Stimulated activated CD4-positive, alpha-beta T cell treated with anti-CD3 and anti-CD28 coated beads, Interleukin-4, amount 100 ng/mL, for 24 hours (primary cell): ENCODE results near the gene RSRC1.
A peak's percentile ranks its signal among the peaks of the same experiment; 100 is the strongest.
"Not testable (repeated sequence)": the region's sequence is repeated elsewhere in the genome, so short reads cannot be mapped to it uniquely, and the experiment has no call there.

ENCODE experiments used
- DNase-seq: peaks from one replicate; pipeline ENCODE4 v3.0.0-alpha.2; 2020

Gene RSRC1

DNA sequence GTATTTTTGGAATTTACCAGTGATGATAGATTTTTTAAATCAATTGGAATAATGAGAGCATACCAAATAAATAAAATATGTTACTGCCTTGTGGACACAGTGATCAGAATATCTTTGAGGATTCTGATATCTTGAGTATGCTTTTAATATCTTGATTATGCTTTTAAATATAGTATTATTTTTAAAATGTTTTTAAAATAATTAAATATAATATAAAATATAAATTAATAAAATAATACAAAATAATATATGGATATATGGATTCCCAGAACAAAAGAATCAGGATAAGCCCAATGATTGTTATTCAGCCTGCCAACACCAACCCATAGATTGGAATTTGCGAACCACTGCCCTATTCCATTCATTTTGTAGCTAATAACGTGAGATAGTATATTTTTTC lies 369.2 kb downstream of the RSRC1 start:
- no peak for DNase-seq

DNA sequence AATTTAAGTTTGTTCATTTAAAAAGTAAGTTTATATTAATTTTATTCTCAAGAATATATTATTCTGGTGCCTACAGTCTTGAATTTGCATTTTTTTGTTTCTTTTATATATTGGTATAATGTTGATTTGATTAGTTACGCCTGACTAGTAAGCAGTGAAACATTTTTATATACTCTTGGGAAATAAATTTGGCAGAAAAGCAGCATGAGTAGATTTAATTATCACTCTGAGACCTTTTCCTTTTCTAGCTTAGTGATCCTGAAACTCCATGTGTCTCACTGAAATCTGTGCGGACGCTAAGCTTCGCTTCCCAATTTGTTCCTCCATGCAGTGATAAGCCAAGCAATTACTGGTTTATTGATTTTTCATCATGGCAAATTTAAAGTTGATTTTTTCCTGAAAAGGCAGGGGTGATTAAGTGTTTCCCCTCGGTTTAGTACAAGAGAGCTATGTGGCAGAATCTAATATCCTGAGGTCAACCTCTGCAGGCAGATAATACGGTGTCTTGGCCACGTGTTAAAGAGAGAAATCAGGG lies 373.9 kb downstream of the RSRC1 start:
- no peak for DNase-seq

DNA sequence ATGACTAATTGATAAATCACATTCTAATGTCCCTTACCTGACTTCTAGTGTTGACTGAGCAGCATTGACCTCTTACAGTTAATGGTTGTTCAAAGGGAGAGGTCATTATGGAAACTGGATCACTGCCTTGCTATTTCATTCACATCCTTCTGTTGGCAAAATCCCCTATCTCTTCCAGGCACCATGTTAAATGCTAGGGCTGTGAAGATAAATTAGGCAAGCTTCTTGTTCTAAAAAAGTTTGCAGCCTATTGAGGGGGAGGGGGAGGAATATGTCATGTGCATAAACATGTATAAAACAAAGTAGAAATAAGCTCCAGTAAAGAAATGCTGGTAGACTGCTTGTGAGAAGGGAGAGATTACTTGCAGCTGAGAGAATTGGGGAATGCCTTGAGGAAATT lies 376.3 kb downstream of the RSRC1 start:
- no peak for DNase-seq

DNA sequence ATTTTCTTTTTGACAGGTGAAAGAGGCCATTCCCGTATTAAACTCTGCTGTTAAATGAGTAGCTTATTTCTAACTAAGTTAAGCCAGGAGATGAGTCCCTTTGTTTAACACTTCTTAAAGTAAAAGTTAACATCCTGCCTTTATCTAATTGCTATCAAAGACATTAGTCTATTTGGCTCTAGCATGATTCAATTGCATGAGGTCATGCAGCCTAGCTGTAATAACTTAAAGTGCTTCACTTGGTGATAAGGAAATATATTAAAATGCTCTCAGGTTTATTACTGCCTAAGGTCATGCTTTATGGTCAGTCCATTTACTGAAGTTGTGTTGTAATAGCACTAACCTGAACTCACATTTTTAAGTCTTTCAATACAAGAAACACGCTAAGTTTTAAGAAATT lies 378.8 kb downstream of the RSRC1 start:
- DNase-seq, result no peak

DNA sequence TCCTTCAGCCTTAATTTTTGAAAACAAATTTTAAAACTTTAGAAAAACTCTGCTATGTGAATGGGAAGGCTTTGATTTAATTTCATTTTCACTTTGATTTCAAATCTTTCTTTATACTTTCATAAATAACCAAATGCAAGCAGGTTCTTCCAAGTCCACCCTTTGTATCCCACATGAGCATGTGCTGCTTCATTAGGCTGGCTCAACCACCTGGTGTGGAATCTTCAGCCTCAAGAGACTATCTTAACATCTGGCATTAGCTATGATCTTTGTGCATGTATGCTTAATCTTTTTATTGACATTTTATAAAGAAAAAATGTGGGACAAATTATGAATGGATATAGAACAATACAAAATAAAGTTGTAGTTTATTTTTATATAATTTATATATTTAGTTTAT lies 379.3 kb downstream of the RSRC1 start:
- no peak for DNase-seq

DNA sequence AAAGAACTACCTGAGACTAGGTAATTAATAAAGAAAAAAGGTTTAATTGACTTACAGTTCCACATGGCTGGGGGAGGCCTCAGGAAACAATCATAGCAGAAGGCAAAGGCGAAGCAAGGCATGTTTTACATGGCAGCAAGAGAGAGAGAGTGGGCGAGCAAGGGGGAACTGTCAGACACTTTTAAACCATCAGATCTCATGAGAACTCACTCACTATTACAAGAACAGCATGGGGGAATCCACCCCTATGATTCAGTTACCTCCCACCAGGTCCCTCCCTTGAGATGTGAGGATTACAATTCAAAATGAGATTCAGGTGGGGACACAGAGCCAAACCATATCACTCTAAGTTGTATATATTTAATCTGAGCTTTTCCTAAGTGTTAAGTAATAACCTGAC lies 382.1 kb downstream of the RSRC1 start:
- DNase-seq, result no peak

DNA sequence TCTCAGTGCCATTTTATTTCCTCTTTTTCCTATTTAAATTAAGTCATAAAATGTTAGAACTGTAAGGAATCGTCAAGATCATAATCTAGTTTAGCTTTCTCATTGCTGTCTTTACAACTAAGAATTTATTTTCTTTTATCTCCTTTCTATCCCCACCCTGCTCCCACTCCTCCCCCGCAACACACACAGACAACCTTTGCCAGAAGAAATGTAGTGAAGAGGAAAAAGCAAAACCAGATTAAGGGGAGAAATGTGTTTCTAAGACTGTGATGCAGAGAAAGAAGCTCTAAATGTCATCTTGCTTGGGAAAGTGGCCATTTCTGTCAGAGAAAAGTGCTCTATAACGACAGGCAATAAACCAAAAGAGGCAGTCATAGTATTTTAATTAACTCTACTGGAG lies 382.8 kb downstream of the RSRC1 start:
- DNase-seq, result no peak

DNA sequence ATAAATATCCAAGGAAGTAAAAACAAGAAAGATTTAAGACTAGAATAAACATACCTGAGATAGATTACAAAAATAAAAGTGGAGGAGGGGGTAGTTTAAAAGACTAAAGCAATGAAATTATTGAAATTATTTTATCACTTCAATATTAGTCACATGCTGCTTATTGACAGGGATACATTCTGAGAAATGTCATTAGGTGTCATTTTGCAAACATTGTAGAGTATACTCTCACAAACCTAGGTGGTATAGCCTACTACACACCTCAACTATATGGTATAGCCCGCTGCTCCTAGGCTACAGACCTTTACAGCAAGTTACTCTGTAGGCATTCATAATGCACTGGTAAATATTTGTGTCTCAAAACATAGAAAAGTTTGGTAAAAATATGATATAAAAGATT lies 384.0 kb downstream of the RSRC1 start:
- DNase-seq, result no peak

DNA sequence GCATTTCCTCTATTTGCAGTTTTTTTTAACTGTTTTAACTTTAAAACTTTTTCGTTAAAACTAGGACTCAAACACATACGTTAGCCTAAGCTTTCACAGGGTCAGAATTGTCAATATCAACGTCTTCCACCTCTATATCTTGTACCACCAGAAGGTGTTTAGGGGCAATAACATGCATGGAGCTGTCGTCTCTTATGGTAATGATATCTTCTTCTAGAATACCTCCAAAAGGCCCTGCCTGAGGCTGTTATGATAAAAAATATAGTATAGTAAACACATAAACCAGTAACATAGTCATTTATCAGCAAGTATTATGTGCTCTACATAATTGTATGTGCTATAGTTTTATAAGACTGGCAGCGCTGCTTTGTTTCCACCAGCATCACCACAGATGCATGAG lies 384.8 kb downstream of the RSRC1 start:
- DNase-seq, result no peak

DNA sequence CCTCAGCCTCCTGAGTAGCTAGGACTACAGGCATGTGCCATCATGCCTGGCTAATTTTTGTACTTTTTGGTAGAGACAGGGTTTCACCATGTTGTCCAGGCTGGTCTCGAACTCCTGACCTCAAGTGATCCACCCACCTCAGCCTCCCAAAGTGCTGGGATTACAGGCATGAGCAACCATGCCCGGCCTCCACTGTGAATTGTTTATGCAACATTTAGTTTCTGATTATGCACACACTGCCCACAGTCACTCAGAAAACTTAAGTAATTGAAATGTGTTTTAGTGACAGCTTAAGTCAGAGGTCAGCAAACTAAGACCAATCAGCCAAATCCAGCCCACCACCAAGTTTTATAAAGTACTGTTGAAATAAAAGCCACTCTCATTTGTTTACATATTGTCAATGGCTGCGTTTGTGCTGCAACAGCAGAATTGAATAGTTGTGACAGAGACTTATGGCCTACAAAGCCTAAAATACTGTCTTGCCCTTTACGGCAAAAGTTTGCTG lies 385.6 kb downstream of the RSRC1 start:
- not testable (repeated sequence) for DNase-seq

DNA sequence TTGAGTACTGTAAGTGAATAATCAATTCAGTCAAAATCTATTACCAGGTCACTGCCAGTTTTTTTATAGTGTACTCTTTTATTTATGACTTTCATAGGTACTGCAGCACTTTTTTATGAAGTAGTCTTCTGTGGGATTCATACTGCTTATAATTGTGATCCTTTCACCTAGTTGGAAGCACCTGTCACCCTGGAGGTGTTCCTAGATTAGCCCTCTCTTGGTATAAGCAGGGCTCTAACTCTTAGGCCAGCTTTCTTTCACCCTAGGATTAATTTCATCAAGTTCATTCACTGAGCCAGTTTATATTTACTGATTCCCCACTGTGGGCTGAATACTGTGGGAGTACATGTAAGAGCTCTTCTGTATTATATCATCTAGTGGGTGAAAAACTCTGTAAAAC lies 395.2 kb downstream of the RSRC1 start:
- no peak for DNase-seq

DNA sequence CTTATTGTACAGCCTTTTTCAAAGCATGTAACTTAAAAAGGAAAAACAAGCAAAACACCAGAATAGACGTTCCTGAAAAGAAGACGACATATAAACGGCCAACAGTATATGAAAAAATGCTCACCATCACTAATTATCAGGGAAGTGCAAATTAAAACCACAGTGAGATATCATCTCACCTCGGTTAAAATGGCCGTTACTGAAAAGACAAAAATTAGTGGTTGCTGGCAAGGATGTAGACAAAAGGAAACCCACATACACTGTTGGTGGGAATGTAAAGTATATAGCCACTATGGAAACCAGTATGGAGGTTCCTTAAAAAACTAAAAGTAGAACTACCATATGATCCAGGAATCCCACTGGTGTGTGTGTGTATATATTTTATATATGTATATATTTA lies 396.6 kb downstream of the RSRC1 start:
- no peak for DNase-seq

DNA sequence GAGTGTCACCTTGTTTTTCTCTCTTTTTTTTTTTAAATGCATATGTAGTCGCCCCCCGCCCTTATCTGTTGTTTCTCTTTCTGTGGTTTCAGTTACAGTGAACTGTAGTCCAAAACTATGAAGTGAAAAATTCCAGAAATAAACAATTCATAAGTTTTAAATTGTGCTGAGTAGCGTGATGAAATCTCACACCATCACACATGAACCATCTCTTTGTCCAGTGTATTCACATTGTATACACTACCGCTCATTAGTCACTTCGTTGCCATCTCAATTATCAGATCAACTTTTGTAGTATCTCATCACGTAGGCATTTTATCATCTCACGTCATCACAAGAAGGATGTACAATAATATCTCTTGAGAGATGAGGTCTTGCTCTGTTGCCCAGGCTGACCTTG lies 398.6 kb downstream of the RSRC1 start:
- no peak for DNase-seq

DNA sequence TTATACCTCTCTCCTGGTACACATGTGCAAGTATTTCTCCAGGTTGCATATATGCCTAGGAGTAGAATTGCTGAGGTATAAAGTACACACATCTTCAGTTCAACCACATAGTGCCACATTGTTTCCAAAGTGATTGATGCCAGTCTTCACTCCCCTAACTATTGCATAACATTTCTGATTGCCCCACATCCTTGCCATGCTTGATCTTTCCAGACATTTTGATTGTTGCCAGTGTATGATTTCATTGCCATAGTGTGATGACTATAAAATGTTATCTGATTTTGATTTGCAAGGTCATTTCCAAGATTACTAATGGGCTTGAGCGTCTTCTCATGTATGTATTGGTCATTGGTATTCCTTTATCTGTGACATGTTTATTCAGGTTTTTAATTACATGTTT lies 400.0 kb downstream of the RSRC1 start:
- no peak for DNase-seq

DNA sequence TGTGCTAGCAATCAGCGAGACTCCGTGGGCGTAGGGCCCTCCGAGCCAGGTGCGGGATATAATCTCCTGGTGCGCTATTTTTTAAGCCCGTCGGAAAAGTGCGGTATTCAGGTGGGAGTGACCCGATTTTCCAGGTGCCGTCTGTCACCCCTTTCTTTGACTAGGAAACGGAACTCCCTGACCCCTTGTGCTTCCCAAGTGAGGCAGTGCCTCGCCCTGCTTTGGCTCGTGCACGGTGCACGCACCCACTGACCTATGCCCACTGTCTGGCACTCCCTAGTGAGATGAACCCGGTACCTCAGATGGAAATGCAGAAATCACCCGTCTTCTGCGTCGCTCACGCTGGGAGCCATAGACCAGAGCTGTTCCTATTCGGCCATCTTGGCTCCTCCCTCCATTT lies 406.8 kb downstream of the RSRC1 start:
- not testable (repeated sequence) for DNase-seq

DNA sequence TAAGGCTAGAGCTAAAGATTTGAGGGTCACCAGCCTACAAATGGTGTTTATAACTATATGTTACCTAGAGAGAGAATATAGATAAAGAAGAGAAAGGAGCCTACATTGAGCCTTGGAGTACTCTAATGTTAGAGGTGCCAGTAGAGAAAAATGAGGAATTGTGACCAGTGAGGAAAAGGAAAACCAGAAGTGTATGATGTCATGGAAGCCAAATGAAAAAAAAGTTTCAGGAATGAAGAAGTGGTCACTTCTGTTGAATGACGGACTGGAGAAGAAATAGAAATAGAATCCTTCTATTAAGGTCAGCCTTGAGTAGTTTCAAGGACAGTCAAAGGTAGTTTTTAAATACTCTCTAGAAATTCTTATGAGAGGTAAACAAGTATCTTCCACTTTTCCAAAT lies 409.9 kb downstream of the RSRC1 start:
- no peak for DNase-seq

DNA sequence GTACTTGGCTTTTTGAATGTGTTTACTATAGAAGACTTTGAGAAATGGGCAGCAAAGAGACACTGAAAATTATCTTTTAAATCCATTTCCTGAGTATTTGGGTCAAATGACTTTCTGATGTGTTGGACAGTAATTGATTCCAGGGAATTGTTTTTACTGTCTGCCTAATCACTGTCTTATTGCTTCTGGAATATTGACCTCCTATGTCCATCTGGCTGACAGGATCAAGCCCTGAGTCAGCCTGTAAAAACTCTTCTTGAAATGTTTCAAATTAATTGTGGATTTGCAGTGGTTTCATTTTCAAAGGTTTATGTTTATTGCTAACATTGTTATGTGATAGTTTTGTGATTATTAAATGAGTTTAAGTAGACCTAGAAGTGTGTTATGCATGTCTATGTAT lies 410.5 kb downstream of the RSRC1 start:
- DNase-seq, result no peak

DNA sequence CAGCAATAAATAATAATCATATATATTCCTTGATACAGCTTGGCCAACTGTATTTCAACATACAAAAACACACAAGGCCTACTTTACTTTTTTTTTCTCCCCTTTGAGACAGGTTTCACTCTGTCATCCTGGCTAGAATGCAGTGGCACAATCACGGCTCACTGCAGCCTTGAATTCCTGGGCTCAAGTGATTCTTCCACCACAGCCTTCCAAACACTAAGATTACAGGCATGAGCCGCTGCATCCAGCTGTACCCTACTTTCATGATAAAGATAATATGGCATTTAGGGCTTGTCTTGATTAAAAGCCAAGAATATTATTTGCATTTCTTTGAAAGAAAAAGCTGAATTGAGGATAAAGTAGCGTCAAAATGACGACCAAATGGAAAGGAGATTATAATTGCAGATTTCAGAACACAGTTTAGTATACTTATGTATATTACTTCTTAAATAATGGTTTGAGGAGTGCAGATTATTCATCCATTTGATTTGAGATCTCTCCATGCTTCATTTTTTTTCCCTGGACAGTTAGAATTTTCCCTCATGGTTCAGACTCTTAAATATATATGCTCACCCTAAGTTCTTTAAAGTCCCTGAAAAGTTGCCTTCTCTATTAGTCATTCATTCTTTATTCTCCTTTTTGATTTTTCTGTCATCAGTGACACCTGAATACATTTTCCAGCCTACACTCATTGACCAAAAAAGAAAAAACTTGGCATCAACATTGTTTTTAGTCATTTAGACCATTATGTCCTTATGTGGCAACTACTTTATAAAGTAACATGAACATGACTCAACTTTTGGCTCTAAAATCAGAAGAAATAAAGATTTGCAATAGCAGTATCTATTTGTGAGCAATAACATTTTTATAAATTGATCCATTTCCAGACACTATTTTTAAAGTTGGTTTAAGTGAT lies 412.6 kb downstream of the RSRC1 start:
- no peak for DNase-seq

DNA sequence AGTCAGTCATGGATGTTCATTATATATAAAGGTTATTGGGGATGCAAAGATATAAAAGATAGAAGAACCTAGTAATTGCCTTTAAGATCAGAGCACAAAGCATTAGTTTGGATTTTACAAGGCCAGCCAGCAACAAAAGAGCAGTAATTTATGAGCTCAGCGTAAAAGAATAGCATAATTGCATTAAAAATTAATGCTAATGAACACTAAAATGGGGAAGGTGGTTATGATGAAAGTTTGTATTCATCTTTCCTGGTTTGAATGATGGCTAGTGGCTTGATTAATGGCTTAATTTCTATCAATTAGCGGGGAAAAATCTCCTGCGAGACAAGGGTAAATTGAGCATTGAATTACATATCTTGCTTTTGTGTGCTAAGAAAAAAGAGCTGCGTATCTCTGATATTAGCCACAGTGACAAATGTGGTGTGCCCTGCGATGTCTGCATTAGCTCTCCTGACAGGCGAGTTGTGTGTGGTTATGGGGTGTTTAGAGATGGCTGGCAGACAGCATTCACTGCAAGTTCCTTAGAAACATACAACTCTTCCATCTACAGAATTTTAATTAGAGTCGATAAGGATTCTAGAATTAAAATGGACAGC lies 418.3 kb downstream of the RSRC1 start:
- no peak for DNase-seq

DNA sequence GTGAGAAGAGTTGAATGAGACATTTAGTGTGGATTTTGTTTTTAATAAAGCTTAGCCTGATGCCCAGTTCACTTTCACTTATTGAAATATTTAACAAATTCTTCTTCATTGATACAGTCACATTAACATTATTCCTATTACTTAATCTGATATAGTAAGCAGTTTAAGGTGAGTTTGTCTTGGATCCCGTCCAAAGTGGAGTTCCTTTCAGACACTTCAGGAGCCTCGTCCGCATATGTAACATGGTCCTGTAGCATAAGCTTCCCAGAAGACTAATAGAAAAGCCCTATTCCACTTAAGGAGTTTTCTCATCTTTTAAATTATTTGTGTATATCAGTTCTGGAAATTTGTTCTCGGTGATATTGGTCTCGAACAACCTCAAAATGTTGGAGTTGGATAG lies 421.4 kb downstream of the RSRC1 start:
- no peak for DNase-seq

DNA sequence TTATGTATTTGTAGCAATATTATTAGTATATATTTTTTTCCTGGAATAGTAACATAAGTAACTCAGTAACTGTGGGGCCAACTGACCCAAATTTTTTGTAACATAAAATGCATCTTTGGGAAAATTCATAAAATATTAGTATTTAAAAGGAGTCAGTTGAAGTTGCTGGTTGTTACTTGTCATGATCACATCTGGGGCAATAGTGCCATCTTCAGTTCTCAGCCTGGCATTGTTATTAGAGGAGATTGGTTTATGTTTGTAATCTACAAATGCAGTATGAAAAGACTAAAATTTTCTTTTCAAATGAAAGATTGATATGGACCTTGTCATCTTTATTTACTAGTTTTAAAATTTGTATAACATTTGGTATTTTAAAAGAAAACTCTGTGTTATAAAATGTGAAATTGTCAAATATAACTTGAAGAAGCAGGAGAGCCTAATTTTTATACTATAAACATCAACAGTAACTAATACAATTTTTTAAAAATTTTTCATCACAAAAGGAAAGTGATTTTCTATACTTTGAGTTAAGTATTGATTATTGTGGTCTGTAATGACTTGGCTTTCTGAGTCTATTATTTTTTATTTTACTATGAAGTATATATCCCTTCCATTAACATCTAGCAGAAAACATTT lies 422.3 kb downstream of the RSRC1 start:
- DNase-seq, result no peak

DNA sequence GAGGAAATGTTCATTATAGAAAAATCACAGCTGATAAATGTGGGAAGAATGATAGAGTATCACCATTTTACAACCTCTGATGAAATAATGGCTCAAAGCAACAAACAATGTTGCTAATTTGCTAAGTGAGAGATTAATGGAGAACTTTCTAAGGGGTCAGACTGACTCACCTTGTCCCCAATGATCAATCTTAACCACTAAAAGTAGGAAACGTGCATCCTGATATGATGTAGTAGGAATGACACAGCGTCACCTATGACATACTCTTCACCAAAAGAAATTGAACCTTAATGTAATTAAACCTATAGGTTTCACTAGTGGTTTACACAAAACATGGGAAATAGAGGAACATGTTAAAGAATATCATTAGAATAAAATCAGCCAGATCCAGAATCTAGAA lies 426.0 kb downstream of the RSRC1 start:
- no peak for DNase-seq

DNA sequence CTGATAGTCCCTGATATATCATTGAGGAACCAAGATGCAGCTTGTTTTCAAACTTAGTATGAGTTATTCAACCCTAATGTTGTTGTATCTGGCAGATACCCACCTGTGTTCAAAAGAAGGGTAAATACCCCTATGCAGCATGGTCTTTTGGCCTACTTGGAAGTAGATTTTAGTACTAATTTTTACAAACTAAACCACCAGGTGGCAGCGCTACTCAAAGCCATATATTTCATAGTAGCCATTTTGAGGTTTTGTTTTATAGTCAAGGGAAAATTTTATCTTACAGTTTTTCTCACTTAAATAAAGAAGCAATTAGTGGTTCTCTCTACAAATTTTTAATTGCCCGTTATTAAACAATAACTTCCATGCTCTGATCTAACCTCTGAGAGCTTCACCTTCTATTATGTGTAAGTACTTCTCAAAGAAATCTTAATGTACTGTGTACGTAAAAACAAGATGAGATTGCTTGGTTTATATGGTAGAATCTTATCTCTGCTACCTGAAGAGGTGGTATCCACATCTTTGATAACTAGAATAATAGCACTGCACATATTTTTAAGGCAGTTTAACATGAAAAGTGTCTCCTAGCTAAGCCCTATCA lies 429.6 kb downstream of the RSRC1 start:
- peak; percentile 51 for DNase-seq
